ENCODE measurements around the gene TMEM255B.
"Not testable (repeated sequence)": the region's sequence is repeated elsewhere in the genome, so short reads cannot be mapped to it uniquely, and the experiment has no call there.

Gene TMEM255B

GRCh38 chr13:113749507-113749906 is 9.5 kb upstream of the TMEM255B start:
- DNase-seq (ENCODE audit: low read depth), result no peak

DNA sequence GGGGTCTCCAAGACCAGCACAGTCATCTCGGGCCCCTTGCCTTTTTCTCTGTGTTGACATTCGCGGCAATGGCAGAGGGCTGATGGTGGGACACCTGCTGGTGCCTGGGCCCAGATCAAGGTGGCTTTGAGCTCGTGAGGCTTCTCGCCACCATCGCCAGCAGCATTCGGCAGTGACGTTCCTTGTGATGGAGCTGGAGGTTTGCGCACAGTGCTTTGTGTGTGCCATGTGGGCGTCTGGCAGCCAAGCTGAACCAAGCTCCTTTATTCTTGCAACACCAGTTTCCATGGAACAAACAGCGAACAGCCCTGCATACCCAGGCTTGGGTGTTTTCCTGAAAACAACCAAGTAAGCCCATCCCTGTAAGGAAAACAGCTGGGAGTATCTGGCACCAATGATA is 9.1 kb upstream of the TMEM255B start:
- no peak for DNase-seq (ENCODE audit: low read depth)

DNA sequence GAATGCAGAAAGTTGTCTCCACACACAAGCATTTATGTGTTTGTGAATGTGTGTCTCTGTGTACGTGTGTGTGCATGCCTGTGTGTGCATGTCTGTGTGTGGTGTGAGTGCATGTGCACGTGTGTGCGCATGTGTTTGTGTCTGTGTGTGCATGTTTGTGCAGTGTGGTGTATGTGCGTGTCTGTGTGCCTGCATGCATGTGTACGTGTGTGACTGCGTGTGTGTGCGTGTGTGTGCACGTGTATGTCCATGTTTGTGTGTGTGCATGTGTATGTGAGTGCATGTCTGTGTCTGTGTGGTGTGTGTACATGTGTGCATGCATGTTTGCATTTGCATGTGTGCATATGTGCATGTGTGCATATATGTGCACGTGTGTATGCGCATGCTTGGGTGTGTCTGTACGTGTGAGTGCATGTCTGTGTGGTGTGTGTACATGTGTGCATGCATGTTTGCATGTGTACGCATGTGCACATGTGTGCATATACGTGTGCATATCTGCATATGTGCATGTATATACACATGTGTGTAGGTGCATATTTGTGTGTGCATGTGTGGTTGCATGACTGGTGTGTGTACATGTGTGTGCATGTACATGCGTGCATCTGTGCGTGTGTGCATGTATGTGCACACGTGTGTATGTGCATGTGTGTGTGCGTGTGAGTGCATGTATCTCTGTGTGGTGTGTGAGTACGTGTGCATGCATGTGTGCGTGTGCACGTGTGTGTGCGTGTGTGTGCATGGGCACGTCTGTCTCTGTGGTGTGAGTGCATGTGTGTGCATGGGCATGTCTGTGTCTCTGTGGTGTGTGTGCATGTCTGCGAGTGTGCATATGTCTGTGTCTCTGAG is 8.2 kb upstream of the TMEM255B start:
- no peak for DNase-seq (ENCODE audit: low read depth)

DNA sequence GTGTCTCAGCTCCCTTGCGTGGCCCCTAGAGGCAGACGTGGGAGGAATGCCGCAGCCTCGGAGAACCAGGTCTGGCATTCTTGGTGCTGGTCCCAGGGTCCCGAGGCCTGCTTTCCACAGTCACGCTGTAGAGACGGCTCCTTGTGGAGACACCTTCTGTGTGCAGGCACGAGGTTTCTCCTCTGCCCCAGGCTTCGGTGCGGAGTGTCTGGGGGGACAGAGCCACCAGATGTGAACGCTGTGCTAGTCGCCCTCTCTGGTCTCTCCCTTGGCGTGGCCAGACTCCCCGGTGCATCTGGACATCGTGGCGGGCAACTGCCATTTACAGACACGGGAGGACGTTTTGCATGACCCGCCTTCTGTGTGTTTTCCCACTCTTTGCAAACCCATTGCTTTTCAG is 7.5 kb upstream of the TMEM255B start:
- no peak for DNase-seq (ENCODE audit: low read depth)

GRCh38 chr13:113752211-113752986 is 6.6 kb upstream of the TMEM255B start:
- DNase-seq (ENCODE audit: low read depth), result not testable (repeated sequence)

- DNase-seq (ENCODE audit: low read depth), result no peak
Measured at GRCh38 chr13:113753171-113753570, 5.9 kb upstream of the TMEM255B start.

DNA sequence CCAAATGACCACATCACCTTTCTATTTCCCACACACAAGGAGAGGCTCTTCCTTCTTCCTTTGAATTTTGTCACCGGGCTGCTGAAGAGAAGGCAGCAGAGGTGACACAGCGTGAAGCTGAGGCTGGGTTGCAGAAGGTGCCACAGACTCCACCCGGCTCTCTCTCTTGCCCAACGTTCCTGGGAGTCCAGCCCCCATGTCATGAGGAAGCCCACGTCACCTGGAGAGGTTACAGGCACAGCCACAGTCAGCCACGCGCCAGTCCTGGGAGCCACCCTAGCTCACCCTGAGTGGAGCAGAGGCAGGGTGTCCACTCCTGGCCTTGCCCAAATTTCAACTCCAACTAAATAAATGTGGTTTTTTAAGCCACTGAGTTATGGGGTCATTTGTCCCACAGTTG is 4.8 kb upstream of the TMEM255B start:
- DNase-seq (ENCODE audit: low read depth), result no peak

DNA sequence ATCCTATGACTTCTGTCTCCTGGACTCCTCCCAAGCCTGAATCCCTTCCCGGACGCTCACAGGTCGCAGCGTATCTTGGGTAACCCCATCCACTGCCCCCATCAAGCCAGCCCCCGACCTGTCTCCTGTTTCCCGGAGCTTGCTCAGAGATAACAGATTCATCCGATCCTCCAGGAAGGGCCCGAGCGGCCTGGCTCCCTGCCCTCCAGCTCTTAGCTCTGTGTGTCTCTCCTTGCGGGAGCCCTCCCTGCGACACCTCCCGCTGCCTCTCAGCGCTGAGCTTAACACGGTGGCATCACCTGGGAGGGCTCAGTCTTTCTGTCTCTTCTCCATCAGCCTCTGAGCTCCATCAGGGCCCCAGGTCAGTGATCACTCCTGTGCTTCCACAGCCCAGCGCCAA is 4.3 kb upstream of the TMEM255B start:
- DNase-seq (ENCODE audit: low read depth), result no peak

GRCh38 chr13:113756441-113757097 is 2.5 kb upstream of the TMEM255B start:
- no peak for DNase-seq (ENCODE audit: low read depth)

DNA sequence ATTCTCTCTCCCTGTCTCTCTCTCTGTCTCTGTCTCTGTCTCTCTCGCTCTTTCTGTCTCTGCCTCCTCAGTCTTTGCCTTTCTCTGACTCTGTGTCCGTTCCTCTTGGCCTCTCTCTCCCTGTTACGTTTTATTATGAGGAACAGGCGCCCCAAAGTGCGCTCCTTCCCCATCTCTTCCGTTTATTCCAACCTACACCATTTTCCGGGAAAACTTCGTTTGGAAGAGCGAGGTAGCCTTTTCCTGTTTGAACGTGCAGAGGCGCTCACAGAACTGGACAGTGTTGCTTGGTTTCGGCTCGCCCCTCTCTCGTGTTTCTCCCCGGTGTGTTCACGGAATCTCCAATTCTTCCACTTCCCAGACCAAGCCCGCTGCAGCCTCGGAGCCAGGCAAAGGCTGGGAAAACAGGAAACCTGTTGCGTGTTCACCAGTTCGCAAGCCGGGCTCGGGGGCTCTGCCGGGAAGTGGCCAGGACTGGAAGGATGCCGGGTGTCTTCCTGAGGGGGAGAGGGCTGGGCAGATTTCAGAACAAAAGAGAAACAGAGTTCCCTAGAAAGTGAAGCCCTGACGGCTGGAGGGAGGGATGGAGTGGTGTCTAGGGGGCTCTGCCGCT is 605 bp downstream of the TMEM255B start:
- no peak for DNase-seq (ENCODE audit: low read depth)

DNA sequence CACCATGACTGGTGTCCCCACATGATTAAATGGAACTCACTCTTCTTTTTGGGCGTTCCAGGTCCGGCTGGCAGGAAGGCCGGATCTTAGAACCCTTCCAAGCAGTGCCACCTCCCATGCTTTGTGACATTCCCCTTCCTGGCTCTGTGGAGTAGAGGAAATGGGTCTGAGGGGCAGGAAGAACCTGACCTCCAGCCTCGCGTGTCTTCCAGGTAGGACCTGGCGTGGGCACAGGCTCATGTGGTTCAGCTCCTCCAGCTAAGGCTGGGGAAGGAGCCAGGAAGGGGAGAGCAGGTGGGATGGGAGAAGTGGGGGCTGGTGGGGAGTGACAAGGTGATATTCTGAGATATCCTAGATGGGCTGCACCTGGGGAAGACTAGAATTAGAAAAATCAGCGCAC is 2.1 kb downstream of the TMEM255B start:
- DNase-seq (ENCODE audit: low read depth), result no peak

DNA sequence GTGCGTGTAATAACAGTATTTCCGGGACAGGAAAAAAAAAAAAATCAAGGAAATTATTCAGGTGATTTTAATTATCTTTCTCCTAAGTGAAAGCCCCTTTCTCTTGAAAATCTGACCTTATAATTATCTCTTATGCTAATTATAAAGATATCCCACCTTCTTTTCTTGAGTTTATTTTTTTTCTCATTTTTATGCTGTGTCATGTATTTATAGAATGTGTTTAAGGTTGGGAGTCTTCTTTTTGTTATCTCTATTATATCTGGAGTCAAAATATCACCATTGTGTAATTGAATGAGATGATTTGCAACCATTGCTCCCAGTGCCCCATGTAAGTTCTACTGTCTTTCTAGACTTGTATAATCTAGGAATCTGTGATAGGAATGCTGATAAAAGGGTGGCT is 3.0 kb downstream of the TMEM255B start:
- no peak for DNase-seq (ENCODE audit: low read depth)

DNA sequence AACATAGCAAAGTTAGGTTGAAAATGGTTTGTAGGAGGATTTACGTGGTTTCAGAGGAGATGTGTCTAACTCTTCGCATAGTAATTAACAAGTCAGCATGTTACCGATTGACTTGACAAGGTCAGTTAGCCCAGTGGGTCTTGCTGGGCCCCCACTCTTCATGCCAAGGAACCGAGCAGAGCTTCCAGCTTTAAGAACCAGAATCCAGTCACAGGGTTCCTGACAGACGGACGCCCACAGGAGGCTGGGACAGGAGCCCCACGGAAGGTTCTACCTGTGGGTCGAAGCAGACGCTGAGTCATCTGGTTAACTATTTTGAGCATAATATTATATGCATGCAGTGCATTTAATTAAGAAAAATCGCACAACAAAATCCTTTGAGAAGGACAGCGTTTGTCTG is 3.5 kb downstream of the TMEM255B start:
- DNase-seq (ENCODE audit: low read depth), result no peak

GRCh38 chr13:113763254-113763653 is 4.2 kb downstream of the TMEM255B start:
- DNase-seq (ENCODE audit: low read depth), result no peak

DNA sequence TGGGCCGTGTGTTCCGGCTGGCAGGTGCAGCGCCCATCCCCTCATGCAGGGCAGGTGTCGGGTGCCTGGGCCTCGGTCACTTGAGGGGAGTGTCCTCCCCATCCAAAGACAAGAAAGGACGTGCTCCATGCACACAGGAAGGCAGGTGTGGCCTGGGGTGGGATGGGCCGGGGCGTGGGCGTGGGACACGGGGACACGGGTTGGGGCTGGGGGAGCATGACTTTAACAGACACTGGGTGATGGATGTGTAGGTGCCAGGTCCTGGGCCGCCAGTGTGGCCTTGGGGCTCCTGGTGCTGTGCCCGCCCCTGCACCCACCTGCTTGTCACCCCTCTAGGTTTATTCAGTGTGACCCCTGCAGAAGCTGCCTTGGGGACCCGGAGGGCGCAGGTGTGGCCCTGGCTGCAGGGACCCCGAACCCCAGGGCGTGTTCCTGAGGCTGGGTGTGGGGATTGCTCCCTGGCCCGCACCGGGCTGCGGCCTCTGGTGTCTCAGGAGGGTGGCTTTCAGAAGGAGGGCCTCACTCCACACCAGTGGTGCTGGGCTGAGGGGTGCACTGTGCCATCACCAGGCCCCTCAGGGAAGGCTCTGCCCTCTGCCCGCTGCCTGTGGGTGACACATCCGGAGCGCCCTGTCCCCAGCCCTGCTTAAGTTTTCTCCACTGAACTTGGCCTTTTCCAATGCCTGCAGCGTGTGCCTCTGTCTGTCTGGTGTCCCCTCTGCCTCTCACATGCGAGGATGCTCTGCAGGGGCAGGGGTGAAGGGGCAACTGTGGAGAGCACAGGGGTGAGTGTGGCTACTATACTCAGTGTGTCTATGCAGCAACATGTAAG is 5.2 kb downstream of the TMEM255B start:
- no peak for DNase-seq (ENCODE audit: low read depth)

- DNase-seq (ENCODE audit: low read depth), result no peak
Measured at GRCh38 chr13:113764793-113765563, 6.0 kb downstream of the TMEM255B start.

DNA sequence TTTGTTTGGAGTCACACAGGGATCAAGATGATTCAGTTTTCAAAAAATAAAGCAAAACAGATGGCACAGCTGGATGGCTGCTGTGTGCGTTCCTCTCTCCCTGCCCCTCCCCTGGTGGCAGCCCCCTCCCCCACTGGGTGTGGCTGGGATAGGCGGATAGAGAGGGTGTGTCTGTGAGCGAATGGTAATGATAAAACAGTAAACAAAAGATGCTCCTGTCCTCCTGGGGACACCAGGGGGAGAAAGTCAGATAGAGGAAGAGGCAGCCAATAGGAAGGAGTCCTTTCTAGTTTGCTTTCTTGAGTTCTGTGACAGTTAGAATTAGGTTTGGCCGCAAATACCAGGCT is 6.5 kb downstream of the TMEM255B start:
- no peak for DNase-seq (ENCODE audit: low read depth)

GRCh38 chr13:113766035-113766800 is 7.2 kb downstream of the TMEM255B start:
- DNase-seq (ENCODE audit: low read depth), result no peak

DNA sequence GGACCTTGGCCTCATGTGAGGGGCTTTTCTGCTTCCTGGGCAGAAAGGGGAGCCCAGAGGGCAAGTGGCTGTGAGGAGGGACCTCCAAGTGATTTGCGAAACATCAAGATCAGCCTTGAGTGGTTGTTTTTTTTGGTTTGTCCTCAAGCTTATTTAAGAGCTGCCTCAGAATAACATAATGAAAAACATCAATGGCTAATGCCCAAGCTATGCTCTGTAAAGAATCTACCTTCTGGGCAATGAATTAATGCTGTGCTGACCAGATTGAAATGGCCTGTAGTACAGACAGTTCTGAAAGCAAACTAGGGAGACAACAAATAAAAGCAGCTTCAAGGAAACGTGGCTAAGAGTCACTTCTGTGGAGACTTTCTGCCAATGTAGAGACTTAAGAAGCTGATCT is 8.3 kb downstream of the TMEM255B start:
- no peak for DNase-seq (ENCODE audit: low read depth)
